Activated naive CD4-positive, alpha-beta T cell treated with anti-CD3 and anti-CD28 coated beads for 36 hours (primary cell): ENCODE results near the gene SLC49A3. TPM values are rescaled to one million over a fixed set of nuclear protein-coding genes. Genes with fewer than 3 reads are reported as not detected.

Experiments
- CTCF ChIA-PET: fragments of 350-600 bp; sonication (Branson Sonifier 250); formaldehyde crosslinking; loops from one replicate; lab custom pipeline; 2021; ENCODE audit warnings: antibody characterized with exemption; lab: Charles Lee
- DNase-seq: peaks from one replicate; pipeline ENCODE4 v3.0.0-alpha.2; 2020
- H3K27ac Mint-ChIP-seq: one replicate; pipeline ENCODE4 v1.8.0; 2021; ENCODE audit warnings: mild to moderate bottlenecking, mixed read lengths
- H3K27me3 Mint-ChIP-seq: one replicate; pipeline ENCODE4 v1.8.0; 2021; ENCODE audit warnings: low read depth, mixed read lengths
- H3K36me3 Mint-ChIP-seq: one replicate; pipeline ENCODE4 v1.8.0; 2021; ENCODE audit warnings: low read depth, mixed read lengths
- H3K4me1 Mint-ChIP-seq: one replicate; pipeline ENCODE4 v1.8.0; 2021; ENCODE audit warnings: low read depth, mixed read lengths
- H3K4me3 Mint-ChIP-seq: one replicate; pipeline ENCODE4 v1.8.0; 2021; ENCODE audit warnings: mild to moderate bottlenecking, moderate library complexity, mixed read lengths
- H3K9me3 Mint-ChIP-seq: one replicate; pipeline ENCODE4 v1.8.0; 2021; ENCODE audit warnings: mixed read lengths
- intact Hi-C: fragments of 100-400 bp; cut with micrococcal nuclease; formaldehyde crosslinking; loops from one replicate; pipeline ENCODE4 v1.15.1; 2023
- total RNA-seq, 2 experiments: library from RNA; stranded (reverse); gene quantifications; one replicate each; pipeline ENCODE4 v1.2.3, GENCODE V29; 2021

SLC49A3 gene
- total RNA-seq, 2 experiments from 2014 or later, result not detected

GRCh38 chr4:657338-657833 is 31.6 kb downstream of the SLC49A3 start:
- no peak for DNase-seq
- Mint-ChIP-seq H3K36me3 (peaks cover 6% of the 10 kb centered on the region), H3K4me1 (no peaks in the 10 kb centered on the region), H3K4me3 (no peak overlapping the region), H3K27ac (no peak overlapping the region), H3K27me3 (no peaks in the 10 kb centered on the region), H3K9me3 (no peaks in the 10 kb centered on the region)
- CTCF ChIA-PET, result no interaction called here
- intact Hi-C loops, result no loop called here

DNA sequence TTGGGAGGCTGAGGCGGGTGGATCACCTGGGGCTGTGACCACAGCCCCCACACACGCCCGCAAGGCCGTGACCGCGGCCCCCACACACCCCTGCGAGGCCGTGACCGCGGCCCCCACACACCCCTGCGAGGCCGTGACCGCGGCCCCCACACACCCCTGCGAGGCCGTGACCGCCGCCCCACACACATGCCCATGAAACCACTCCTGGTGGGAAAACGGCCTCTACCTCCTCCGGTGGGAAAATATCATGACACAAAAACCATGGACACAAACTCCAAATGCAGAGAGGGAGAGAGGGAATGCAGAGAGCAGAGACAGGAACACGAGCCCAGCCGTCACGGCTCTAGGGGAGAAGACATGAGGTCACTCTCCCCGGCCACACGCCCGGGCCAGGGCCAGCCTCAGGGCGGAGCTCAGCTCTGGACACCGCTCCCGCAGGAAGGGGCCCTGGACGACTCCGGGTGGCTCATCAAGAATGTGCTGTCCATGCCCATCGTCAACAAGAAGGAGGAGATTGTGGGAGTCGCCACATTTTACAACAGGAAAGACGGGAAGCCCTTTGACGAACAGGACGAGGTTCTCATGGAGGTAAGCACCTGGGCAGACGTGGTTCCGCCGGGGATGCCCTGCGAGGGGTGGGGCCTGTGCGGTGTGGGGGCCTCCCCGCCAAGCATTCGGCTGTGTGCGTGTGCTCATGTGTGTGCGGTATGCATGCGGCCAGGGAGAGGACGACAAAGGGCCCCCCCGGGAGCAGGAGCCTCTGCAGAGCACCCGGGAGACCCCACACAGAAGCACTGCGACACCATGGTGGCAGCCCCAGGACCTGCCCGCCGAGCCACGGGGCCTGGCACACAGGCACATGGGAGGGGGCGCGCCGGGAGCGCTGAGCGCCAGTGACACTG is 32.3 kb downstream of the SLC49A3 start:
- H3K4me3 Mint-ChIP-seq, result no peak overlapping the region
- intact Hi-C loops, result no loop called here
- no peak for DNase-seq
- CTCF ChIA-PET, result no interaction called here
- H3K27me3 Mint-ChIP-seq, result no peaks in the 10 kb centered on the region
- no peaks in the 10 kb centered on the region for H3K9me3 Mint-ChIP-seq
- no peak overlapping the region for H3K27ac Mint-ChIP-seq
- peaks cover 6% of the 10 kb centered on the region for H3K36me3 Mint-ChIP-seq
- H3K4me1 Mint-ChIP-seq, result no peaks in the 10 kb centered on the region

DNA sequence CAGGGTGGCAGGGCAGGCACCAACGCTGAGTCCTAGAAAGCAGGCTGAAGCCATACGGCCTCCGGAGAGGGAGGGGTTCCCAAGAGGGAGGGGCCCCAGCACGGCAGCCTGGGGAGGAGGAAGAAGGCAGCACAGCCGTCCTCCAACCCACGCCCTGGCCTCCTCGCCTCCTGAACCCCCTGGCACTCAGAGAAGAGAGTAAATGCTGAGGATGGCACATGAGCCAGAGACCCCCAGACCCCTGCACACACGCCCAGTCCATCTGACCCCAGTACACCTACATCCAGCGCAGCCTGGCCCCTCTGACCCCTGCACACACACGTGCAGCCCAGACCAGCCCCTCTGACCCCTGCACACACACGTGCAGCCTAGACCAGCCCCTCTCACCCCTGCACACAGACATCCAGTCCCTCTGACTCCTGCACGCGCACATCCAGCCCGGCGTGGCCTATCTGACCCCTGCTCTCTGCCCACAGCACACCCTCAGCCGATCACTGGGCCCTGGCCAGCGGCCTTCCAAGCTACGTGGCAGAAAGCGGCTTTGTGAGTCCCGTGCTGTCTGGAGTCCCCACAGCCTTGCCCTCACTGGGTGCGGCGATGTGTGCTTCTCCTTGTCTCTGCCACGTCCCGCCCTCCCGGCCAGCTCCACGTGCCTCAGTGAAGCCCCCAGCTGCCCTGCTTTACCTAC is 33.3 kb downstream of the SLC49A3 start:
- H3K36me3 Mint-ChIP-seq, result peaks cover 4% of the 10 kb centered on the region
- no peak overlapping the region for H3K27ac Mint-ChIP-seq
- no peak overlapping the region for H3K4me3 Mint-ChIP-seq
- CTCF ChIA-PET, result no interaction called here
- intact Hi-C loops, result no loop called here
- H3K9me3 Mint-ChIP-seq, result no peaks in the 10 kb centered on the region
- no peaks in the 10 kb centered on the region for H3K4me1 Mint-ChIP-seq
- no peaks in the 10 kb centered on the region for H3K27me3 Mint-ChIP-seq
- DNase-seq, result no peak

GRCh38 chr4:654871-655463 is 34.0 kb downstream of the SLC49A3 start:
- CTCF ChIA-PET, result no interaction called here
- H3K27me3 Mint-ChIP-seq, result no peaks in the 10 kb centered on the region
- peaks cover under 1% of the 10 kb centered on the region for H3K36me3 Mint-ChIP-seq
- DNase-seq, result no peak
- H3K4me3 Mint-ChIP-seq, result no peak overlapping the region
- intact Hi-C loops, result no loop called here
- H3K4me1 Mint-ChIP-seq, result no peaks in the 10 kb centered on the region
- H3K9me3 Mint-ChIP-seq, result no peaks in the 10 kb centered on the region
- no peak overlapping the region for H3K27ac Mint-ChIP-seq

DNA sequence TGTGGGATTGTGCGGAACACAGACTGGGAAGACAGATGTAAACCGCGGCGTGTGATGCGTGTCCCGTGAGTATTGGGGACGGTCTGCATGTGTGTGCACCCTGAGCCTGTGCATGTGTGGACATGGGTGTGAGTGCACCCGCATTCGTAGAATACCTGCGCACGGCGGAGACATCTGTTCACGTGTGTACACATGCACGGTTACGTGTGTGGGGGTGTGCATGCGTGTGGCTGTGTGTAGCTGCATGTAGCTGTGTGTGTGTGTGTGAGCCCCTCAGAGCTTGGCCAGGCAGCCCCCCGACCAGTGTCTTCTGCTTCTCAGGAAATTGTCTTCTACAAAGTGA is 34.5 kb downstream of the SLC49A3 start:
- H3K9me3 Mint-ChIP-seq, result no peaks in the 10 kb centered on the region
- no peaks in the 10 kb centered on the region for H3K36me3 Mint-ChIP-seq
- H3K27ac Mint-ChIP-seq, result no peak overlapping the region

GRCh38 chr4:653831-654502 is 35.0 kb downstream of the SLC49A3 start:
- DNase-seq, result no peak
- no peaks in the 10 kb centered on the region for H3K4me1 Mint-ChIP-seq
- CTCF ChIA-PET, result interaction anchor here (1.2 kb wide), 1 partner anchor 20 kb away, joined by 4 read pairs; the partner anchor contains the start of genes ATP5ME and MYL5
- H3K36me3 Mint-ChIP-seq, result no peaks in the 10 kb centered on the region
- H3K27ac Mint-ChIP-seq, result no peak overlapping the region
- no peaks in the 10 kb centered on the region for H3K9me3 Mint-ChIP-seq
- intact Hi-C loops, result no loop called here
- no peak overlapping the region for H3K4me3 Mint-ChIP-seq
- no peaks in the 10 kb centered on the region for H3K27me3 Mint-ChIP-seq

More for the DNA sequence above, 34.5 kb downstream of the SLC49A3 start:
- intact Hi-C loops, result no loop called here
- Mint-ChIP-seq H3K4me3 (no peak overlapping the region), H3K27me3 (no peaks in the 10 kb centered on the region), H3K4me1 (no peaks in the 10 kb centered on the region)
- no peak for DNase-seq
- CTCF ChIA-PET, result no interaction called here

- Mint-ChIP-seq H3K36me3 (no peaks in the 10 kb centered on the region), H3K27ac (no peak overlapping the region), H3K4me1 (no peaks in the 10 kb centered on the region), H3K27me3 (no peaks in the 10 kb centered on the region), H3K4me3 (no peak overlapping the region), H3K9me3 (no peaks in the 10 kb centered on the region)
- intact Hi-C loops, result no loop called here
- DNase-seq, result no peak
- CTCF ChIA-PET, result interaction anchor here (1.2 kb wide), 1 partner anchor 21 kb away, joined by 4 read pairs; the partner anchor contains the start of genes ATP5ME and MYL5
These were observed 35.7 kb downstream of the SLC49A3 start for GRCh38 chr4:653080-653821.

DNA sequence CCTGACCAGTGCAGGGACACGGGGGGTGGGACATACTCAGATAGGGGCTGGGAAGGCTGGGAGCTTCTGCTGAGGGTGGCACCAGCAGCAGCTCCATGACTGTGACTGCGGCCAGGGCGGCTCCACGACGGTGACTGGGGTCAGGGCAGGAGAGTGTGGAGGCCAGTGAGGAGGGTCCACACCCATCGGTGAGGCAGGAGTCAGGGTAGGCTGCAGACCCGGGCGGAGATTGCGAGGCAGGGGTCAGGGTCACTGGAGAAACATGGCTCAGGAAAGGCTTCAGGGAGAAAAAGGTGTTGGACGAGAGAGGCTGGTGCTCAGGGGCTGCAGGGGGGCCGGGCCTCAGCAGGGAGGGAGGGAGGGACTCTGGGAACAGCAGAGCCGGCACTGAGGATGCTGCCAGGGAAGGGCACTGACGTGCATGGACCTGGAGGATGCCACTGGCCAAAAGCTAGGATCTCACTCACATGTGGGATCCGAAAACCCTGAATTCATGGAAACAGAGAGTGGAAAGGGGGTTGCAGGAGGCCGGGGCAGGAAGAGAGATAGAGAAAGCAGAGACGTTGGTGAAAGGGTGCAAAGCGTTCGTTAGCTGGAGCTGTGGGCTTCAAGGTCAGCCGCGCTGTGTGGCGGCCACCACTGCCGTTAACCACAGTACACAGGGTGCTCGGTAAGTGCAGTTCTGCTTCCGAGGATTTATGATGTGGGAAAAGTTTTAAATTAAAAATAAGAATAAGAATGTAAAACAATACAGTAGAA is 36.9 kb downstream of the SLC49A3 start:
- Mint-ChIP-seq H3K9me3 (no peaks in the 10 kb centered on the region), H3K4me1 (no peaks in the 10 kb centered on the region), H3K27ac (peak overlapping the region; percentile 36), H3K4me3 (no peak overlapping the region), H3K36me3 (no peaks in the 10 kb centered on the region), H3K27me3 (no peaks in the 10 kb centered on the region)
- no peak for DNase-seq
- intact Hi-C loops, result no loop called here
- CTCF ChIA-PET, result interaction anchor here (1.1 to 1.2 kb wide), 2 partner anchors 22 to 49 kb away, joined by 3 to 4 read pairs; partner anchors contain the start of genes ATP5ME and MYL5

DNA sequence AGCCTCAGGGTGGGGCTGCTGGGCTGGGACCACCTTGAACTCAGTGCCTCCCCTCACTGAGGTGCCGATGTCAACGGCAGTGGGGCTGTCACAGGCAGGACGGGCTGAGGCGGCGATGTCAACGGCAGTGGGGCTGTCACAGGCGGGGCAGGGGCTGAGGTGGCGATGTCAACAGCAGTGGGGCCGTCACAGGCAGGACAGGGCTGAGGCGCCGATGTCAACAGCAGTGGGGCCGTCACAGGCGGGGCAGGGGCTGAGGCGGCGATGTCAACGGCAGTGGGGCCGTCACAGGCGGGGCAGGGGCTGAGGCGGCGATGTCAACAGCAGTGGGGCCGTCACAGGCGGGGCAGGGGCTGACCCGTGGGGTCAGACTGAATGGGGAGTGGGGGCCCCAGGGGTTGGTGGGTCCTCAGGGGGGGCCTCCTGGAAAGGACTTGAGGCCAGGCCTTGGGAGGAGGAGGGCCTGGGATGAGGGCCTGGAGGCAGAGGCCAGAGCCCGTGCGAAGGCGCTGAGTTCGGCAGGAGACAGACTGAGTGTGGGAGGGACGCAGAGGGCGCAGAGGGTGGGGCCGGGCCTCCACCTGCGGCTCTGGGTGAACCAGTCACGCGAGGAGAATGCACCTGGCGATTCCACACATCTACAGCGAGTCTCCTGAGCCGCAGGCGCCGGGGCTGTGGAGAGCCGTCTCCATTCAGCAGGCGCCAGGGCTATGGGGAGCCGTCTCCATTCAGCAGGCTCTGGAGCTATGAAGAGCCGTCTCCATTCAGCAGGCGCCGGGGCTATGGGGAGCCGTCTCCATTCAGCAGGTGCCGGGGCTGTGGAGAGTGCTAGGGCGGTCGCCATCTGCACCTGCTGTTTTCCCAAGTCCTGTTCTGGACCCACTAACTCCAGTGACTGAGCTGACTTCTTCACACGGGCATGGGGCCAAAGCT is 37.7 kb downstream of the SLC49A3 start:
- Mint-ChIP-seq H3K4me3 (no peak overlapping the region), H3K27me3 (peaks cover 3% of the 10 kb centered on the region)
- CTCF ChIA-PET, result interaction anchor here (1.1 kb wide), 1 partner anchor 48 kb away, joined by 3 read pairs; no protein-coding TSS in a partner anchor

GRCh38 chr4:650461-650860 is 38.5 kb downstream of the SLC49A3 start:
- no peaks in the 10 kb centered on the region for H3K36me3 Mint-ChIP-seq
- CTCF ChIA-PET, result no interaction called here
- peaks cover 5% of the 10 kb centered on the region for H3K4me1 Mint-ChIP-seq
- DNase-seq, result no peak
- intact Hi-C loops, result no loop called here
- no peak overlapping the region for H3K4me3 Mint-ChIP-seq
- peaks cover 3% of the 10 kb centered on the region for H3K27me3 Mint-ChIP-seq
- no peaks in the 10 kb centered on the region for H3K9me3 Mint-ChIP-seq
- no peak overlapping the region for H3K27ac Mint-ChIP-seq

More for the DNA sequence above, 37.7 kb downstream of the SLC49A3 start:
- H3K36me3 Mint-ChIP-seq, result no peaks in the 10 kb centered on the region
- DNase-seq, result no peak
- intact Hi-C loops, result no loop called here
- H3K9me3 Mint-ChIP-seq, result no peaks in the 10 kb centered on the region
- H3K4me1 Mint-ChIP-seq, result peaks cover 3% of the 10 kb centered on the region
- H3K27ac Mint-ChIP-seq, result no peak overlapping the region
